GM21825 (cell line): Measurements from ENCODE around the gene GFOD2.

Experiments used
- ATAC-seq: cut with Tn5 transposase; IDR thresholded peaks from one replicate; pipeline ENCODE4 v1.9.1; 2021; ENCODE audit warnings: mild to moderate bottlenecking, moderate library complexity; ENCODE audit not compliant: unreplicated experiment

Gene GFOD2

GRCh38 chr16:67647681-67648080 lies 71.4 kb downstream of the GFOD2 start:
- ATAC-seq, result no peak

GRCh38 chr16:67647111-67647651 lies 71.9 kb downstream of the GFOD2 start:
- no peak for ATAC-seq

DNA sequence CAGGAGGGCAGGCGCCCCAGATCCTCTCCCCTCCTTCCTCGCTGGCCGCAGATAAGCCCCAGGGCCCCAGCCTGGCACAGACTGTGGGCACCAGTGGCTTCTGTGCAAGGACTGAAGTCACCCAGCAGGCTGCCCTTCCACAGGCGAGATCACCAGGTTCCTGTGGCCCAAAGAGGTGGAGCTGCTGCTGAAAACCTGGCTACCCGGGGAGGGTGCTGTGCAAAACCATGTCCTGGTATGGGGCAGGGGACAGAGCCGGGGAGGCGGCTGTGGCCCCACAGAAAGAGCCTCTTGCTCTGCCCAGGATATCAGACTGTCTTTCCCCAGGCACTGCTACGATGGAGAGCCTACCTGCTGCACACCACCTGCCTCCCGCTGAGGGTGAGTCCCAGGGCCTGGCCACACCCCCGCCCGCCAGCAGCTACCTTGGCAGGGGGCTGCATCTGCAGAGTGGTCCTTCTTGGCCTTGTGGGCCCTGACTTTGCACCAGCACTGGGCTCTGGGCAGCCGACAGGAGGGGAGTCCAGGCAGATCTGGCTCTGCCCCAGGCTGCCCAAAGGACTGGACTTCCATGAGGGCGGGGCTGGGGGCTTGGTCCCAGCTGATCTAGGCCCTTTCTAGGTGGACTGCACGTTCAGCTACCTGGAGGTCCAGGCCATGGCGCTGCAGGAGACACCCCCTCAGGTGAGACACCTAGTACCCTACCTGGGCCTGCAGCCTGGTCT lies 73.6 kb downstream of the GFOD2 start:
- ATAC-seq, result no peak

DNA sequence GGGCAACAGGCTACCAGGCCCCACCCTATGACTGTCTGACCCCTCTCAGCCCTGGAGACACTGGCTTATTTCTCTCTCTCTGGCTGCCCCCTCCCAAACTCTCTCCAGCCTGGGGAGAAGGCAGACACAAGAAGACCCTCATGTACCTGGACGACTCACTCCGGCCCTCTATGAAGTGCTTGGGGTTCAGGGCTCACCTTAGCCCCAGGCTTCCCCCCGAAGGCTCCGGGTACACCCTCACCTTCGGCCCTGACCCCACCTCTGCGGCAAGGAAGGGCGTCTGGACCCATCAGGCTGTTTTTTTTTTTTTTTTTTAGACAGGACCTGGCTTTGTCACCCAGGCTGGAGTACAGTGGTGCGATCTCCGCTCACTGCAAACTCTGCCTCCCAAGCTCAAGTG lies 75.1 kb downstream of the GFOD2 start:
- ATAC-seq, result no peak

GRCh38 chr16:67641779-67642708 lies 77.1 kb downstream of the GFOD2 start:
- no peak for ATAC-seq

GRCh38 chr16:67637625-67638024 lies 81.5 kb downstream of the GFOD2 start:
- ATAC-seq, result no peak

- ATAC-seq, result no peak
Measured at GRCh38 chr16:67636713-67637112, 82.4 kb downstream of the GFOD2 start.

DNA sequence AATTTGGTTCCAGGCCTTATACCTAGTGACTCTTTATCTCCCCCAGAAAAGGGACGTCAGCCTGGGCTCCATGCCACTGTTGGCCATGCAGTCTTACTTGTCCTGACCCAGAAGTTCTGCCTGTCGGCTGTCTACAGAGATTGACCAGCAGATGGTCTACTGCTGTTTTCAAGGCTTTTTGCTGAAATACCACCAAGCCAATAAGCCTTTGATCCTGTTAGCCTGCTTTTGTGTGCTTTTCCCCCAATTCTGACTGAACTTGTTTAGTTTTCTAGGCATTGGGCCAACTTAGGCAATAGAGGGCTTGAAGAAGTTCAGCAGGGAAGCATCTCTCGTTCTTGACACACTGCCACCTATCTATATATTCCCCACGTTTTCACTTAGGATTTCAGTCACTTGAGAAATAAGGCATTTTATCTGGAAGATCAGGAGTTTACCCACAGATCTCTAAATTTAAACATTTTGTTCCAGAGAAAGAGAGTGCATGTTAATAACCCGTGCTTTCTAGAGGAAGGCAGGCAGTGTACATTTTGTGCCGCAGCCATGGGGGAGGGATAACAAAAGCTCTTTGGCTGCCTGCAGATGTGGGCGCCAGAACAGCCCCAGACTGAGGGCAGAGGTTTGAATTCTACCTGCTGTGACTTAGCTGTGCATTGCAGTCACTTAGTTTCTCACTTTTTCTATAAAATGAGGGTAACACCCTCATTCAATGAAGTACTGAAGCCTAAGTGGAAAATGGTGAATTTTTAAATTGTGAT lies 86.5 kb downstream of the GFOD2 start:
- ATAC-seq, result no peak

- ATAC-seq, result no peak
Measured at GRCh38 chr16:67628216-67628615, 90.9 kb downstream of the GFOD2 start.
